Stimulated activated naive B cell treated with anti-CD40 and anti-IgM and Interleukin-4, amounts not matched to agents 10 μg/mL and 1 μg/mL and 100 μg/mL, for 72 hours (primary cell): ENCODE measurements around the gene VIM.
A peak's percentile ranks its signal among the peaks of the same experiment; 100 is the strongest.

Experiments
- ATAC-seq, 2 donors: fragments of 150-1000 bp; cut with Tn5 transposase; replicated peaks; 2 replicates each; pipeline ENCODE4 v1.10.0; 2021; ENCODE audit warnings: moderate library complexity in 1 of 2
- DNase-seq: peaks from one replicate; pipeline ENCODE4 v3.0.0; 2021
- H3K27ac Mint-ChIP-seq: one replicate; pipeline ENCODE4 v1.8.0; 2022; ENCODE audit warnings: mild to moderate bottlenecking, mixed read lengths
- H3K27me3 Mint-ChIP-seq, 2 donors: one replicate each; pipeline ENCODE4 v1.8.0; 2022; ENCODE audit warnings: mixed read lengths in 2 of 2
- H3K36me3 Mint-ChIP-seq, 2 donors: one replicate each; pipeline ENCODE4 v1.8.0; 2022; ENCODE audit warnings: mixed read lengths in 2 of 2, mild to moderate bottlenecking in 1 of 2
- H3K4me1 Mint-ChIP-seq, 2 donors: one replicate each; pipeline ENCODE4 v1.8.0; 2022; ENCODE audit warnings: mixed read lengths in 2 of 2, mild to moderate bottlenecking in 1 of 2
- H3K4me3 Mint-ChIP-seq, 2 donors: one replicate each; pipeline ENCODE4 v1.8.0; 2022; ENCODE audit warnings: mild to moderate bottlenecking in 2 of 2, mixed read lengths in 2 of 2, moderate library complexity in 1 of 2
- H3K9me3 Mint-ChIP-seq, 2 donors: one replicate each; pipeline ENCODE4 v1.8.0; 2022; ENCODE audit warnings: mixed read lengths in 2 of 2, mild to moderate bottlenecking in 1 of 2

The VIM gene

DNA sequence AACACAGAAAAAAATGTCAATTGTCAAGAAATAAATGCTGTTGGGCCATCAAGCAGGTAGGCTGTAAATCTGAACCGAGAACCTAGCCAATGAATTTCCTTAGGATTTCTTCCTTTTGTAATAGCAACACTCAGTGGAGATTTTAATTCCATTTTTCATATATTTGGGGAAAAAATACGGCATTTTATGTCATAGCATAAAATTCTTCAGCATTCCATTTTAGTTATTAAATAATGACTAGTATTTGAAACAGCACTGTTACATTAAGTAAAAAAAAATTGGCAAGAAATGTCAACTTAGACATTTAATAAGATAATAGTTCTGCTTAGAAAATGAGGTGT, 12.3 kb upstream of the VIM start:
- ATAC-seq (no peak), DNase-seq (no peak)
- Mint-ChIP-seq H3K4me1 (peaks cover 14 to 19% of the 10 kb centered on the region in 2 donors), H3K27ac (no peak overlapping the region), H3K4me3 (no peak overlapping the region), H3K9me3 (no peaks in the 10 kb centered on the region), H3K36me3 (no peaks in the 10 kb centered on the region), H3K27me3 (no peaks in the 10 kb centered on the region)

- Mint-ChIP-seq H3K36me3 (no peaks in the 10 kb centered on the region), H3K4me3 (no peak overlapping the region), H3K9me3 (no peaks in the 10 kb centered on the region), H3K27me3 (no peaks in the 10 kb centered on the region), H3K27ac (peak overlapping the region; percentile 95), H3K4me1 (peaks cover 16 to 19% of the 10 kb centered on the region in 2 donors)
- ATAC-seq (peak; percentile 100), DNase-seq (peak; percentile 21)
These were observed 11.7 kb upstream of the VIM start for GRCh38 chr10:17216217-17216900.

GRCh38 chr10:17216901-17217395, 11.1 kb upstream of the VIM start:
- Mint-ChIP-seq H3K27ac (peak overlapping the region; percentile 95), H3K27me3 (no peaks in the 10 kb centered on the region), H3K9me3 (no peaks in the 10 kb centered on the region), H3K4me1 (peaks cover 16 to 20% of the 10 kb centered on the region in 2 donors), H3K36me3 (no peaks in the 10 kb centered on the region), H3K4me3 (no peak overlapping the region)
- ATAC-seq, result no peak
- no peak for DNase-seq

DNA sequence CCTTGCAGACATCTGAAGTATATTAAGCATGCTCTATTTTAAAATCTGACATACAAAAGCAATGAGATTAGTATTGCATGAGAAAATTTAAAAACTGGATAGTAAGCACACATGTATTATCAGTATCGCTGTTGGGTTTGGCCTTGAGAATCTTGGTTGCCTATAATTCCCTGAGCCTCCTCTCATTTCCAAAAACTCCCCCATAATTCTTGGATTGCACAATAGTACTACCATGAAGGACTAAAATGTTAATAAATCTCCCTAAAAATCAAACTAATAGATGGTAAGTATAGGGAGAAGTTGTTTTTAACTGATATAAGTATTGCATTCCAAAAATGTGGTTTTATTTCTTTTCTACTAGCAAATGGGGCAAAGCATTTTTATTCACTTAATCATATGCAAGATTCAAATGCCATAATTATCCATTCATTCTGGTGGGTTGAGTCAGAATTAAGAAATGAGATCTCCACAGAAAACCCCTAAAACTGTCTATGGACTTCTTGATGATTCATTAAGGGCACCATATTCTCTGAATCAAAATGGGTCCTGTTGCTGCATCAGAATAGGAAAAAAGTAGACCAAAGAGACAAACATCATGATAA, 10.3 kb upstream of the VIM start:
- Mint-ChIP-seq H3K27me3 (peaks cover 0 to 7% of the 10 kb centered on the region in 2 donors), H3K4me3 (no peak overlapping the region), H3K4me1 (peaks cover 17 to 26% of the 10 kb centered on the region in 2 donors), H3K27ac (peak overlapping the region; percentile 77), H3K9me3 (no peaks in the 10 kb centered on the region), H3K36me3 (peaks cover 0 to 4% of the 10 kb centered on the region in 2 donors)
- ATAC-seq (no peak), DNase-seq (no peak)

DNA sequence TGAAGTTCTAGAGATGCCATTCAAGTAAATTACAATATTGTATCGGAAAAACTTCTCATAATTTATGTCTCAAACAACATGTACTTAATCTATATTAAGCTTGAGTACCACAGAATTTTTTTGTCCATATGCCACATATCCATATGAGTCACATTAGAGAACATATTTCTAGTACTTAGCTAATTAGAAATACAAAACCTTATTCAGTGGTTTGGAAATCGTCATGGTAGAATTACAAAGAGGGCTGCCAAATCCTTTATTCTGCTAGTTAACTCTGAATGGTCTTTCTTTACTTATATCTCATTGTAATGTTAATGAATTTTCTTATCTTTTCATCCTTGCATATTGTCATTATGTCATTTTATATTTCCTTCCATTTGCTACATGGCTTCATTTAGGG, 9.0 kb upstream of the VIM start:
- H3K27me3 Mint-ChIP-seq, result peaks cover 0 to 7% of the 10 kb centered on the region in 2 donors
- H3K4me3 Mint-ChIP-seq, result no peak overlapping the region
- H3K4me1 Mint-ChIP-seq, result peaks cover 20 to 26% of the 10 kb centered on the region in 2 donors
- no peaks in the 10 kb centered on the region for H3K9me3 Mint-ChIP-seq
- no peak overlapping the region for H3K27ac Mint-ChIP-seq
- peaks cover 0 to 4% of the 10 kb centered on the region in 2 donors for H3K36me3 Mint-ChIP-seq
- DNase-seq (no peak), ATAC-seq (no peak)

DNA sequence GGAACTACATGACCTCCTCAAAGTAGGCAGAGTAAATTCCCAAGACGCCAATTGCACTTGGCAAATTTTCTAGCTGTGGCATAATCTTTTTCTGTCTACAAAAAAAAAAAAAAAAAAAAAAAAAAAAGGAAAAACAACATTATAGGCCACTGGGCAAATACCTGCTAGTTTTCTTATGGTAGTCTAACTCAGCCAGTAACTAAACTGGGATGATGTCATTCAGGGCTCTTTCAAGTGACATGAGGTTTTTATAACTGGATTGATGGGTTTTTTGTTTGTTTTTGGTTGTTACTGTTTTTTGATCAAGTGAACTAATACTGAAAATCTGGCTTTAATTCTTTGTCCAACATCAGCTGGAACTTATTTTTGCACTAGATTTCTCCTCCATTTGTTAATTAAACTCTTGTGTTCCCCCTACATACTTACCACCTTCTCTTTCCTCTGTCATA, 7.4 kb upstream of the VIM start:
- H3K9me3 Mint-ChIP-seq, result no peaks in the 10 kb centered on the region
- ATAC-seq, result no peak
- peaks cover 0 to 4% of the 10 kb centered on the region in 2 donors for H3K36me3 Mint-ChIP-seq
- H3K4me3 Mint-ChIP-seq, result no peak overlapping the region
- H3K27ac Mint-ChIP-seq, result no peak overlapping the region
- H3K27me3 Mint-ChIP-seq, result peaks cover 0 to 7% of the 10 kb centered on the region in 2 donors
- peaks cover 22 to 26% of the 10 kb centered on the region in 2 donors for H3K4me1 Mint-ChIP-seq
- DNase-seq, result no peak

DNA sequence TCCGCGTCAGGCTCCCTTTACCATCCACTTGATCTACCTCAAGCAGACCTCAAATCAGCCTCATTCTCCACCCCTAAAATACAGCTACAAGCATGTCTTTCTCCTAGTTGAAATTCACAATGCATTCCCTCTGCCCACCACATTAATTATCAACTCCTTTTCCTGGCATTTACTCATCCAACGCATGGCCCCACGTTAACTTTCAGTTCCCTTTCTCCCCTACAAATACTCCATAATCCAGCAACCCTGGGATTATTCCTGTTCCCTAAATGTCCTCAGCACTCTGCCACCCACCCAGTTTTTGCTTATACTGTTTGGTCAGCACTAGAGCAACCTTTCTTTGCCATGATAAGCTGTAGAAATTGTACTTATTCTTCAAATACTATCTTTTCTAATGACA, 5.7 kb upstream of the VIM start:
- Mint-ChIP-seq H3K4me3 (no peak overlapping the region), H3K4me1 (peaks cover 30 to 32% of the 10 kb centered on the region in 2 donors), H3K9me3 (no peaks in the 10 kb centered on the region), H3K36me3 (peaks cover 0 to 4% of the 10 kb centered on the region in 2 donors), H3K27me3 (peaks cover 0 to 7% of the 10 kb centered on the region in 2 donors), H3K27ac (no peak overlapping the region)
- no peak for ATAC-seq
- no peak for DNase-seq

- H3K36me3 Mint-ChIP-seq, result peaks cover 13 to 19% of the 10 kb centered on the region in 2 donors
- ATAC-seq (no peak), DNase-seq (no peak)
- H3K9me3 Mint-ChIP-seq, result no peaks in the 10 kb centered on the region
- peaks cover 0 to 7% of the 10 kb centered on the region in 2 donors for H3K27me3 Mint-ChIP-seq
- H3K4me3 Mint-ChIP-seq, result no peak overlapping the region
- no peak overlapping the region for H3K27ac Mint-ChIP-seq
- peaks cover 32 to 46% of the 10 kb centered on the region in 2 donors for H3K4me1 Mint-ChIP-seq
These were observed 2.2 kb upstream of the VIM start for GRCh38 chr10:17225808-17226207.

GRCh38 chr10:17226891-17227303, 1.1 kb upstream of the VIM start:
- H3K36me3 Mint-ChIP-seq, result peaks cover 13 to 26% of the 10 kb centered on the region in 2 donors
- H3K27ac Mint-ChIP-seq, result peak overlapping the region; percentile 20
- H3K27me3 Mint-ChIP-seq, result peaks cover 0 to 7% of the 10 kb centered on the region in 2 donors
- peaks cover 31 to 52% of the 10 kb centered on the region in 2 donors for H3K4me1 Mint-ChIP-seq
- no peaks in the 10 kb centered on the region for H3K9me3 Mint-ChIP-seq
- peak overlapping the region; percentile 94 to 100 for H3K4me3 Mint-ChIP-seq
- DNase-seq (no peak), ATAC-seq (no peak)

DNA sequence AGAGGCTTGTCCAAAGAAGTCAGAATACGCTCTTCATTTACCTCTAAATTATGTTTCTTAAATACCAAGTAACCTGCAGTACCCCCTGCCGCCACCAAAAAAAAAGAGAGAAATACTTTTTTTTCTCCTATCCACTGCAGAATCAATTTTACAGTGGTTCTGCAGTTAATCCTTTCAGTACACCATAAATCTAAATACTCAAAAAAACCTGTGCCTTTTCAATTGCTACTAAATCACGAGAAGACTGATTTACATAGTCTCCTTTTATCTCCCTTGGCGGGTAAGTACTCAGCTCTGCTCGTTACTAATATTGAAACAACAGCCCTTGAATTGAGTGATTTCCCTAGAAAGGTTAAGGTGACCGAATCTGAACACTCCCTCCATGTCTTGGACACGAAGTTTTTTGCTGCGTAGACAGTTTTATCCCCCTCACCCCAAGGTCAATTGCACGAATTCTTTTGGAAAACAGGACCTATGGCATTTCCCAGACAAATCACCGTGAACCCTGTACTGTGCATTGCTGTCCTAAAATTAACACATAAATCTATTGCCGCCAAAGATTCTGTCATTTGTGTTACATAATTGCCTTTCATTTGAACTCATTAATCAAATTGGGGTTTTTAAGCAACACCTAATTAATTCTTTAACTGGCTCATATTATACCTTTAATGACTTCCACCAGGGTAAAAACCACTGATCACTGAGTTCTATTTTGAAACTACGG, 512 bp upstream of the VIM start:
- DNase-seq, result peak; percentile 39
- Mint-ChIP-seq H3K4me3 (peak overlapping the region; percentile 94 to 100), H3K27ac (peak overlapping the region; percentile 100), H3K36me3 (peaks cover 16 to 31% of the 10 kb centered on the region in 2 donors), H3K9me3 (no peaks in the 10 kb centered on the region), H3K4me1 (peaks cover 26 to 46% of the 10 kb centered on the region in 2 donors), H3K27me3 (peaks cover 0 to 1% of the 10 kb centered on the region in 2 donors)
- peak; percentile 49 to 51 for ATAC-seq

DNA sequence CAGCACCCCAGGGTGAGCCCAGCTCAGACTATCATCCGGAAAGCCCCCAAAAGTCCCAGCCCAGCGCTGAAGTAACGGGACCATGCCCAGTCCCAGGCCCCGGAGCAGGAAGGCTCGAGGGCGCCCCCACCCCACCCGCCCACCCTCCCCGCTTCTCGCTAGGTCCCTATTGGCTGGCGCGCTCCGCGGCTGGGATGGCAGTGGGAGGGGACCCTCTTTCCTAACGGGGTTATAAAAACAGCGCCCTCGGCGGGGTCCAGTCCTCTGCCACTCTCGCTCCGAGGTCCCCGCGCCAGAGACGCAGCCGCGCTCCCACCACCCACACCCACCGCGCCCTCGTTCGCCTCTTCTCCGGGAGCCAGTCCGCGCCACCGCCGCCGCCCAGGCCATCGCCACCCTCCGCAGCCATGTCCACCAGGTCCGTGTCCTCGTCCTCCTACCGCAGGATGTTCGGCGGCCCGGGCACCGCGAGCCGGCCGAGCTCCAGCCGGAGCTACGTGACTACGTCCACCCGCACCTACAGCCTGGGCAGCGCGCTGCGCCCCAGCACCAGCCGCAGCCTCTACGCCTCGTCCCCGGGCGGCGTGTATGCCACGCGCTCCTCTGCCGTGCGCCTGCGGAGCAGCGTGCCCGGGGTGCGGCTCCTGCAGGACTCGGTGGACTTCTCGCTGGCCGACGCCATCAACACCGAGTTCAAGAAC, 1.1 kb downstream of the VIM start:
- peaks cover 17 to 34% of the 10 kb centered on the region in 2 donors for H3K36me3 Mint-ChIP-seq
- ATAC-seq (peak; percentile 35 to 44), DNase-seq (peak; percentile 73)
- H3K4me1 Mint-ChIP-seq, result peaks cover 23 to 47% of the 10 kb centered on the region in 2 donors
- peak overlapping the region; percentile 100 for H3K27ac Mint-ChIP-seq
- H3K4me3 Mint-ChIP-seq, result peak overlapping the region; percentile 94 to 100
- H3K27me3 Mint-ChIP-seq, result no peaks in the 10 kb centered on the region
- H3K9me3 Mint-ChIP-seq, result no peaks in the 10 kb centered on the region

DNA sequence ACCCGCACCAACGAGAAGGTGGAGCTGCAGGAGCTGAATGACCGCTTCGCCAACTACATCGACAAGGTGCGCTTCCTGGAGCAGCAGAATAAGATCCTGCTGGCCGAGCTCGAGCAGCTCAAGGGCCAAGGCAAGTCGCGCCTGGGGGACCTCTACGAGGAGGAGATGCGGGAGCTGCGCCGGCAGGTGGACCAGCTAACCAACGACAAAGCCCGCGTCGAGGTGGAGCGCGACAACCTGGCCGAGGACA, 1.6 kb downstream of the VIM start:
- Mint-ChIP-seq H3K36me3 (peaks cover 22 to 38% of the 10 kb centered on the region in 2 donors), H3K27ac (peak overlapping the region; percentile 100), H3K4me3 (peak overlapping the region; percentile 94 to 100), H3K4me1 (peaks cover 25 to 51% of the 10 kb centered on the region in 2 donors), H3K9me3 (no peaks in the 10 kb centered on the region), H3K27me3 (no peaks in the 10 kb centered on the region)
- no peak for DNase-seq
- no peak for ATAC-seq

GRCh38 chr10:17229967-17230682, 2.1 kb downstream of the VIM start:
- Mint-ChIP-seq H3K4me3 (peak overlapping the region; percentile 94 to 100), H3K4me1 (peaks cover 25 to 54% of the 10 kb centered on the region in 2 donors), H3K27ac (peak overlapping the region; percentile 100), H3K36me3 (peaks cover 25 to 42% of the 10 kb centered on the region in 2 donors), H3K27me3 (no peaks in the 10 kb centered on the region), H3K9me3 (no peaks in the 10 kb centered on the region)
- DNase-seq (peak; percentile 88), ATAC-seq (peak; percentile 55 to 60)
